VCaP (cell line): ENCODE data around the gene UBE2QL1.

Experiments
- H3K27ac ChIP-seq: fragments of 450-650 bp; 2 replicates; pipeline ENCODE4 v1.5.1; 2017
- TF ChIP-seq, protein P1 (sequence below): fragments of 450-650 bp; conservative IDR thresholded peaks from 2 replicates; pipeline ENCODE4 v1.5.1; 2017; ENCODE audit warnings: mild to moderate bottlenecking, moderate library complexity

The UBE2QL1 gene

DNA sequence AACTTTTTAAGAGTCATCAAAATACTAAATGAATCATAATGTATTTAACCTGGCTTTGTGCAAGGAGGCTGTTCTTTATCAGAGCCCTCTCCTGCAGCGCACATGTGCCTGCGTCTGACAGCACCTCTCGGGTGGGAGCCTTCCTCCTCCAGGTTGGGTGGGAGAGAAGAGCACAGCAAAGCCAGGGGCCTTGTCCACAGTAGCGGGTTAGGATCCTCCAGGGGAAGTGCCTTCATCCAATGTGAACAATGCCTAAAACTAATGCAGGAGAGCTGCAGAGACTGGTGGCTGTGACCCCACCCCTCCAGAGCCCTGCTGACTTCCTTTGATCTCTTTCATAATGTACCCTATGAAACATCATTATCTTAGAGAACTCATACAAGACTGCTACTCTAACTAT, 10.2 kb downstream of the UBE2QL1 start:
- no peak overlapping the region for H3K27ac ChIP-seq
- TF ChIP-seq, protein P1, sequence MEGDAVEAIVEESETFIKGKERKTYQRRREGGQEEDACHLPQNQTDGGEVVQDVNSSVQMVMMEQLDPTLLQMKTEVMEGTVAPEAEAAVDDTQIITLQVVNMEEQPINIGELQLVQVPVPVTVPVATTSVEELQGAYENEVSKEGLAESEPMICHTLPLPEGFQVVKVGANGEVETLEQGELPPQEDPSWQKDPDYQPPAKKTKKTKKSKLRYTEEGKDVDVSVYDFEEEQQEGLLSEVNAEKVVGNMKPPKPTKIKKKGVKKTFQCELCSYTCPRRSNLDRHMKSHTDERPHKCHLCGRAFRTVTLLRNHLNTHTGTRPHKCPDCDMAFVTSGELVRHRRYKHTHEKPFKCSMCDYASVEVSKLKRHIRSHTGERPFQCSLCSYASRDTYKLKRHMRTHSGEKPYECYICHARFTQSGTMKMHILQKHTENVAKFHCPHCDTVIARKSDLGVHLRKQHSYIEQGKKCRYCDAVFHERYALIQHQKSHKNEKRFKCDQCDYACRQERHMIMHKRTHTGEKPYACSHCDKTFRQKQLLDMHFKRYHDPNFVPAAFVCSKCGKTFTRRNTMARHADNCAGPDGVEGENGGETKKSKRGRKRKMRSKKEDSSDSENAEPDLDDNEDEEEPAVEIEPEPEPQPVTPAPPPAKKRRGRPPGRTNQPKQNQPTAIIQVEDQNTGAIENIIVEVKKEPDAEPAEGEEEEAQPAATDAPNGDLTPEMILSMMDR = no peak

GRCh38 chr5:6459896-6460295, 11.2 kb downstream of the UBE2QL1 start:
- no peak overlapping the region for H3K27ac ChIP-seq
- TF ChIP-seq, protein P1 = no peak

- TF ChIP-seq, protein P1 = no peak
These were observed 12.3 kb downstream of the UBE2QL1 start for GRCh38 chr5:6461006-6461405.

GRCh38 chr5:6461793-6462650, 13.4 kb downstream of the UBE2QL1 start:
- no peak overlapping the region for H3K27ac ChIP-seq
- TF ChIP-seq, protein P1 = no peak

More at GRCh38 chr5:6461006-6461405, 12.3 kb downstream of the UBE2QL1 start:
- H3K27ac ChIP-seq = no peak overlapping the region

GRCh38 chr5:6462671-6463070, 14.0 kb downstream of the UBE2QL1 start:
- TF ChIP-seq, protein P1 = no peak
- no peak overlapping the region for H3K27ac ChIP-seq

DNA sequence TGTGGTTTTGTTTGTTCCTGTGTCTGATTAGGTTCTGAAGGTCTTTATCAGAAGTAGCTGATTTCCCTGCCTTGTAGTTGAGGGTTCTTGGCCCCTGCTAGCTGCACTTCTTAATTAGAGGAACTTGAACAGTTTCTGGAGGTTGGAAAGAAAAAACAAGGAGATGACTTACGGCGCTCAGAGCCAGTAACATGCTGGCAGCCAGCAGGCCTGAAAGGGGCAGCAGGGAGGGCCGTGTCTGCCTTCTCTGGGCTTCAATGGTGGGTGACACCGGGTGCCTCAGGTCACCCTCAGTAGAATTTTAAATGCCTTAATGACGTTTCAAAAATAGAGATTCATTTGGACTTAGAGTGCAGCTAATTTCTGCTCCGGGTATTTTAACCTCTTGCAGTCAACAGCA, 15.8 kb downstream of the UBE2QL1 start:
- TF ChIP-seq, protein P1 = no peak
- H3K27ac ChIP-seq = no peak overlapping the region

DNA sequence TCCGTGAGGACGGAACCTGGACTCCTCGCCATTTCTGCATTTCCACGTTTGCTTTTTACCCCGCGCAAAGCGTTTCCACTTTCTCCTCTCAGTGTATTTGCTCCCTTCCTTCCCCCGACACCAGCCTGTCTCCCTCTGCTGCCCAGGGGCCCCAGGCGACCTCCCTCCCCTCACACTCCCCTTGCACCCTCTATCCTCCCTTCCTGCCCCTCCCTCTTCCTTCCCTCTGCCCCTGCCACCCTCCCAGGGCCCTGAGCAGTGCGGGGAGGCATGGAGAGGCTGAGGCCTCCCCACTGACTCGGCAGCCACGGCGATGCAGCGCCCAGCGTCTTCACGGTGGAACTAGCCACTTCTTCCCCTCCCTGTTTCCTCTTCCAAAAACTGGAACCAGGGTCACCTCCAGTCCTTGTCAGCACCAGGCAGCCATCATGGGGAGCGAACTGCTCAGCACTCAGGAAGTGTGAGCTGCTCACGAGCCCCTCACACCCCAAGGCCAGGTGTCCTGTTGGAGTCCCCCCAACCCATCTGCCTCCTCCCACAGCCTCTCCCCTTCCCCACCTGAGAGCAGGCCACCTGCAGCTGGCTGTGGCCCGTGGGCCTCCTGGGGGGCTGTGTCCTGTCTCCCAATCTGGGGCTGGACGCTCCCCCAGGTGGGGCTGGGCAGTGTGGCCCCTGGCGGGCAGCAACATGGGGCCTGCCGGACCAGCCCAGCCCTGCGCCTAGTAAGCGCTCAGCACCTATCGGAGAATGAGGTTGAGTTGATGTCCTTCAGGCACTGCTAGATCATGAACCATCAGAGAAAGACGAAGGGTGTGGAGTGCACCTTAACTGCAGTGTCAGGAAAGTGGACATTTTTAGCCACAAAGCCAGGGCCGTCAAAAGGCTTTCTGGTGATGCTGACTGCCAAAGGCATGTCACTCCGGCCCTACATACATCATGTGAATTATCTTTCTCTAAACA, 17.5 kb downstream of the UBE2QL1 start:
- H3K27ac ChIP-seq = no peak overlapping the region
- TF ChIP-seq, protein P1 = no peak
